SK-N-SH treated with all-trans-retinoic acid at 6 μM for 48 hours (cell line): ENCODE results near the gene PLCB1.

Experiments used
- ATAC-seq: fragments of 200-7000 bp; cut with Tn5 transposase; 3 replicates; pipeline ENCODE4 v1.9.1; 2020; ENCODE audit warnings: mild to moderate bottlenecking, moderate library complexity
- ARNTL ChIP-seq: fragments of 450-650 bp; formaldehyde crosslinking; IDR thresholded peaks from 2 replicates; pipeline ENCODE4 v1.5.0; 2020; ENCODE audit warnings: low read depth, mild to moderate bottlenecking, moderate library complexity, borderline replicate concordance
- BACH2 ChIP-seq: fragments of 250-450 bp; sonication (Bioruptor Pico); IDR thresholded peaks from 2 replicates; pipeline ENCODE4 v1.9.0; 2021; ENCODE audit warnings: mild to moderate bottlenecking, borderline replicate concordance
- CREB5 ChIP-seq: fragments of 250-450 bp; sonication (Bioruptor Pico); IDR thresholded peaks from 2 replicates; pipeline ENCODE4 v1.5.1; 2020; ENCODE audit warnings: low read depth, mild to moderate bottlenecking, moderate library complexity
- CSDC2 ChIP-seq: fragments of 250-450 bp; sonication (Bioruptor Pico); IDR thresholded peaks from 2 replicates; pipeline ENCODE4 v1.5.0; 2020; ENCODE audit warnings: mild to moderate bottlenecking, moderate library complexity
- CSRNP3 ChIP-seq: fragments of 250-450 bp; sonication (Bioruptor Pico); IDR thresholded peaks from 2 replicates; pipeline ENCODE4 v1.5.1; 2021; ENCODE audit warnings: mild to moderate bottlenecking, moderate library complexity
- ESRRG ChIP-seq: fragments of 250-450 bp; sonication (Bioruptor Pico); IDR thresholded peaks from 2 replicates; pipeline ENCODE4 v1.6.1; 2021; ENCODE audit warnings: mild to moderate bottlenecking
- GLIS3 ChIP-seq: fragments of 250-450 bp; sonication (Bioruptor Pico); IDR thresholded peaks from 2 replicates; pipeline ENCODE4 v1.5.0; 2020; ENCODE audit warnings: mild to moderate bottlenecking, moderate library complexity
- OSR1 ChIP-seq: fragments of 250-450 bp; sonication (Bioruptor Pico); IDR thresholded peaks from 2 replicates; pipeline ENCODE4 v1.8.0; 2022; ENCODE audit warnings: moderate library complexity, mild to moderate bottlenecking, inconsistent platforms
- POU6F1 ChIP-seq: fragments of 250-450 bp; sonication (Bioruptor Pico); IDR thresholded peaks from 2 replicates; pipeline ENCODE4 v1.8.0; 2021; ENCODE audit warnings: low read depth, mild to moderate bottlenecking, moderate library complexity, borderline replicate concordance
- PPARA ChIP-seq: fragments of 250-450 bp; sonication (Bioruptor Pico); IDR thresholded peaks from 2 replicates; pipeline ENCODE4 v1.5.0; 2020; ENCODE audit warnings: mild to moderate bottlenecking, borderline replicate concordance
- RARB ChIP-seq: fragments of 250-450 bp; sonication (Bioruptor Pico); IDR thresholded peaks from 2 replicates; pipeline ENCODE4 v1.8.0; 2021; ENCODE audit warnings: mild to moderate bottlenecking, moderate library complexity
- SNAI2 ChIP-seq: fragments of 250-450 bp; sonication (Bioruptor Pico); IDR thresholded peaks from 2 replicates; pipeline ENCODE4 v1.5.0; 2020; ENCODE audit warnings: mild to moderate bottlenecking, moderate library complexity
- TCF4 ChIP-seq: fragments of 250-450 bp; sonication (Bioruptor Pico); IDR thresholded peaks from 2 replicates; pipeline ENCODE4 v1.8.0; 2021; ENCODE audit warnings: mild to moderate bottlenecking, moderate library complexity, borderline replicate concordance
- TOX ChIP-seq: fragments of 250-450 bp; sonication (Bioruptor Pico); IDR thresholded peaks from 2 replicates; pipeline ENCODE4 v1.8.0; 2021; ENCODE audit warnings: mild to moderate bottlenecking, moderate library complexity, borderline replicate concordance
- TSHZ2 ChIP-seq: fragments of 250-450 bp; sonication (Bioruptor Pico); IDR thresholded peaks from 2 replicates; pipeline ENCODE4 v1.5.0; 2020; ENCODE audit warnings: mild to moderate bottlenecking, moderate library complexity
- ZC3H10 ChIP-seq: fragments of 250-450 bp; sonication (Bioruptor Pico); IDR thresholded peaks from 2 replicates; pipeline ENCODE4 v1.5.1; 2021; ENCODE audit warnings: mild to moderate bottlenecking, moderate library complexity
- ZFP3 ChIP-seq: fragments of 250-450 bp; sonication (Bioruptor Pico); IDR thresholded peaks from 2 replicates; pipeline ENCODE4 v1.5.0; 2020; ENCODE audit warnings: mild to moderate bottlenecking, moderate library complexity
- ZFP30 ChIP-seq: fragments of 450-650 bp; formaldehyde crosslinking; IDR thresholded peaks from 2 replicates; pipeline ENCODE4 v1.5.0; 2022; ENCODE audit warnings: mild to moderate bottlenecking, moderate library complexity
- ZNF565 ChIP-seq: fragments of 450-650 bp; formaldehyde crosslinking; conservative IDR thresholded peaks from 2 replicates; pipeline ENCODE4 v1.5.0; 2020; ENCODE audit warnings: low read depth, mild to moderate bottlenecking, moderate library complexity
- ZNF70 ChIP-seq: fragments of 450-650 bp; formaldehyde crosslinking; IDR thresholded peaks from 2 replicates; pipeline ENCODE4 v1.5.0; 2020; ENCODE audit warnings: mild to moderate bottlenecking, moderate library complexity
- ZNF8 ChIP-seq: fragments of 450-650 bp; formaldehyde crosslinking; IDR thresholded peaks from 2 replicates; pipeline ENCODE4 v1.5.0; 2020; ENCODE audit warnings: mild to moderate bottlenecking, moderate library complexity

The PLCB1 gene

GRCh38 chr20:8194721-8195120 lies 62.7 kb downstream of the PLCB1 start:
- ATAC-seq: no peak
- TF ChIP-seq CREB5 (CRISPR knock-in tag) (no peak), POU6F1 (no peak), CSRNP3 (CRISPR knock-in tag) (no peak), TOX (CRISPR knock-in tag) (no peak), ZNF70 (no peak), ZNF565 (no peak)

GRCh38 chr20:8196096-8196495 lies 64.0 kb downstream of the PLCB1 start:
- no peak for ATAC-seq
- TF ChIP-seq CSRNP3 (CRISPR knock-in tag): no peak
- no peak for TF ChIP-seq SNAI2 (CRISPR knock-in tag)
- TF ChIP-seq ZNF565: no peak
- no peak for TF ChIP-seq ZNF8
- TF ChIP-seq OSR1: no peak
- no peak for TF ChIP-seq TSHZ2 (CRISPR knock-in tag)
- no peak for TF ChIP-seq GLIS3 (CRISPR knock-in tag)
- no peak for TF ChIP-seq PPARA (CRISPR knock-in tag)
- no peak for TF ChIP-seq ZFP30
- TF ChIP-seq TCF4 (CRISPR knock-in tag): no peak
- TF ChIP-seq ZC3H10 (CRISPR knock-in tag): no peak
- no peak for TF ChIP-seq CSDC2 (CRISPR knock-in tag)
- no peak for TF ChIP-seq TOX (CRISPR knock-in tag)
- TF ChIP-seq ESRRG (CRISPR knock-in tag): no peak
- no peak for TF ChIP-seq ZFP3 (CRISPR knock-in tag)

GRCh38 chr20:8200220-8200619 lies 68.2 kb downstream of the PLCB1 start:
- TF ChIP-seq RARB (CRISPR knock-in tag) (no peak), ARNTL (CRISPR knock-in tag) (no peak), CSDC2 (CRISPR knock-in tag) (no peak), CSRNP3 (CRISPR knock-in tag) (no peak), BACH2 (CRISPR knock-in tag) (no peak), TSHZ2 (CRISPR knock-in tag) (no peak), ZNF565 (no peak), TOX (CRISPR knock-in tag) (no peak), OSR1 (no peak)
- no peak for ATAC-seq
